OCI-M2 (cell line): ENCODE measurements around the gene C1orf115.
"Not testable (repeated sequence)": the region's sequence is repeated elsewhere in the genome, so short reads cannot be mapped to it uniquely, and the experiment has no call there.

ENCODE experiments used
- DNase-seq: peaks from one replicate; lab custom pipeline; 2025; ENCODE audit not compliant: unreplicated experiment; lab: John Stamatoyannopoulos, UW

Gene C1orf115

GRCh38 chr1:220717800-220718640 lies 27.9 kb downstream of the C1orf115 start:
- DNase-seq: no peak

GRCh38 chr1:220721266-220721665 lies 31.1 kb downstream of the C1orf115 start:
- not testable (repeated sequence) for DNase-seq

GRCh38 chr1:220726634-220727033 lies 36.5 kb downstream of the C1orf115 start:
- no peak for DNase-seq

- no peak for DNase-seq
Observed at GRCh38 chr1:220727519-220727918, 37.4 kb downstream of the C1orf115 start.

- no peak for DNase-seq
Observed at GRCh38 chr1:220730486-220730885, 40.3 kb downstream of the C1orf115 start.

GRCh38 chr1:220732137-220732536 lies 42.0 kb downstream of the C1orf115 start:
- DNase-seq: no peak

- DNase-seq: no peak
Observed at GRCh38 chr1:220732621-220733020, 42.5 kb downstream of the C1orf115 start.

GRCh38 chr1:220733086-220733601 lies 43.0 kb downstream of the C1orf115 start:
- no peak for DNase-seq

- no peak for DNase-seq
Observed at GRCh38 chr1:220734571-220735326, 44.6 kb downstream of the C1orf115 start.

GRCh38 chr1:220736283-220736682 lies 46.1 kb downstream of the C1orf115 start:
- DNase-seq: not testable (repeated sequence)

GRCh38 chr1:220741349-220741748 lies 51.2 kb downstream of the C1orf115 start:
- DNase-seq: no peak

GRCh38 chr1:220741825-220742224 lies 51.7 kb downstream of the C1orf115 start:
- DNase-seq: no peak

GRCh38 chr1:220742520-220742919 lies 52.4 kb downstream of the C1orf115 start:
- no peak for DNase-seq

- DNase-seq: no peak
Observed at GRCh38 chr1:220746851-220747250, 56.7 kb downstream of the C1orf115 start.

- no peak for DNase-seq
Observed at GRCh38 chr1:220747437-220748088, 57.4 kb downstream of the C1orf115 start.

GRCh38 chr1:220748089-220748934 lies 58.1 kb downstream of the C1orf115 start, which contains the start of gene MTARC2:
Gene MTARC2, plus strand, starts transcription at chr1:220748322. Its CDS starts 210 bp downstream, at chr1:220748532.
- no peak for DNase-seq
